ENCODE results near the gene FBXW9.

- no peak for TF ChIP-seq HOXA7 (CRISPR knock-in tag; IDR thresholded peaks at IDR 0.05; ENCODE audit: borderline replicate concordance)
- TF ChIP-seq ZNF26 (tag by site-specific recombination; IDR thresholded peaks at IDR 0.05): no peak
- no peak for TF ChIP-seq ZNF354C (tag by site-specific recombination; IDR thresholded peaks at IDR 0.05; ENCODE audit: borderline replicate concordance, low read depth)
- no peak for TF ChIP-seq ZNF146 (tag by site-specific recombination; IDR thresholded peaks at IDR 0.05)
- no peak for TF ChIP-seq CTCF (tag by site-specific recombination; IDR thresholded peaks at IDR 0.05)
- no peak for TF ChIP-seq YY1 (tag by site-specific recombination; IDR thresholded peaks at IDR 0.05)
- no peak for TF ChIP-seq SETDB1 (IDR thresholded peaks at IDR 0.05; ENCODE audit: insufficient read length, low read length)
- TF ChIP-seq ZBTB26 (tag by site-specific recombination; optimal IDR thresholded peaks at IDR 0.05): no peak
- no peak for TF ChIP-seq ZNF645 (tag by site-specific recombination; IDR thresholded peaks at IDR 0.05)
Measured at GRCh38 chr19:12665281-12665573, 31.2 kb downstream of the FBXW9 start.
